GM12878 (cell line): ENCODE measurements around the gene RPL27. TPM values are rescaled to one million over a fixed set of nuclear protein-coding genes. Genes with fewer than 3 reads are reported as not detected.

Experiments
- ATAC-seq: fragments of 200-7000 bp; cut with Tn5 transposase; 3 replicates; pipeline ENCODE4 v1.9.1; 2020; ENCODE audit warnings: mild to moderate bottlenecking, moderate library complexity
- BruUV-seq: library from RNA; stranded (reverse); fragments of 400-500 nt; replicated peaks from 2 replicates; lab custom pipeline; 2021; lab: Mats Ljungman, UMichigan
- CTCF ChIA-PET: fragments of 300-600 bp; sonication (Branson Sonifier 250); formaldehyde crosslinking; extraction: SDS; loops from one replicate; lab custom pipeline; 2021; ENCODE audit warnings: inconsistent platforms; lab: Yijun Ruan, JAX
- POLR2A ChIA-PET: fragments of 350-600 bp; formaldehyde crosslinking; extraction: SDS; loops from one replicate; lab custom pipeline; 2021; ENCODE audit warnings: inconsistent platforms; lab: Charles Lee
- RAD21 ChIA-PET: fragments of 300-600 bp; sonication (Branson Sonifier 250); formaldehyde crosslinking; loops from one replicate; lab custom pipeline; 2023; ENCODE audit warnings: antibody characterized with exemption; ENCODE audit not compliant: unreplicated experiment; lab: Charles Lee
- SMC1A ChIA-PET: fragments of 300-600 bp; sonication (Branson Sonifier 250); formaldehyde crosslinking; loops from one replicate; lab custom pipeline; 2023; ENCODE audit not compliant: unreplicated experiment, uncharacterized antibody; lab: Charles Lee
- DNase-seq: peaks from one replicate; pipeline ENCODE4 v3.0.0-alpha.2; 2011; ENCODE audit warnings: low read depth, low spot score
- FAIRE-seq: peaks from 3 replicates; lab custom pipeline; 2011; peaks lifted over from hg19 to GRCh38; lab: Jason Lieb, UNC
- H2AFZ ChIP-seq: 2 replicates; pipeline ENCODE4 v1.6.0; 2011; ENCODE audit warnings: low read depth, low read length, control low read depth; ENCODE audit not compliant: control insufficient read depth
- H3K27ac ChIP-seq: 2 replicates; pipeline ENCODE4 v1.5.1; 2011; ENCODE audit warnings: control low read depth; ENCODE audit not compliant: control insufficient read depth, insufficient read depth
- H3K27me3 ChIP-seq, 2 experiments: replicated peaks in 1 of 2; 2 replicates each; pipeline versions ENCODE4 v1.6.0 to v1.6.1; 2011; ENCODE audit warnings: low read length in 1 of 2; ENCODE audit not compliant: control insufficient read depth in 2 of 2, insufficient read depth in 2 of 2
- H3K36me3 ChIP-seq, 2 experiments: 2 replicates each; pipeline ENCODE4 v1.5.1; 2011; ENCODE audit warnings: low read length in 1 of 2; ENCODE audit not compliant: control insufficient read depth in 2 of 2, insufficient read depth in 2 of 2
- H3K4me1 ChIP-seq: 2 replicates; pipeline ENCODE4 v1.6.1; 2011; ENCODE audit warnings: mild to moderate bottlenecking, low read length, moderate library complexity, mixed read lengths; ENCODE audit not compliant: control insufficient read depth, insufficient read depth
- H3K4me2 ChIP-seq: 2 replicates; pipeline ENCODE4 v1.6.0; 2011; ENCODE audit warnings: control low read depth; ENCODE audit not compliant: control insufficient read depth, insufficient read depth
- H3K4me3 ChIP-seq: fragments of 200-600 bp; sonication (generic); 2 replicates; pipeline ENCODE4 v1.5.1; 2016
- H3K79me2 ChIP-seq: 2 replicates; pipeline ENCODE4 v1.6.0; 2011; ENCODE audit warnings: low read length; ENCODE audit not compliant: control insufficient read depth, insufficient read depth
- H3K9ac ChIP-seq: 2 replicates; pipeline ENCODE4 v1.8.0; 2011; ENCODE audit warnings: low read length, control low read depth, mixed read lengths; ENCODE audit not compliant: control insufficient read depth, insufficient read depth
- H3K9me3 ChIP-seq: replicated peaks from 3 replicates; pipeline ENCODE4 v1.5.1; 2011; ENCODE audit warnings: mild to moderate bottlenecking, low read length; ENCODE audit not compliant: control insufficient read depth, insufficient read depth
- H4K20me1 ChIP-seq: 2 replicates; pipeline ENCODE4 v1.6.0; 2011; ENCODE audit not compliant: control insufficient read depth, insufficient read depth
- BHLHE40 ChIP-seq, 2 experiments: fragments of 450-650 bp in 1 of 2; IDR thresholded peaks; 2 replicates each; pipeline ENCODE4 v1.6.1; 2011 to 2017; ENCODE audit warnings: low read depth in 2 of 2, borderline replicate concordance in 1 of 2, improper control_type of control experiment in 1 of 2, low read length in 1 of 2, mild to moderate bottlenecking in 1 of 2
- NBN ChIP-seq: fragments of 450-650 bp; IDR thresholded peaks from 2 replicates; pipeline ENCODE4 v1.6.1; 2016
- USF2 ChIP-seq: IDR thresholded peaks from 2 replicates; pipeline ENCODE4 v1.6.1; 2011; ENCODE audit warnings: low read depth, low read length, improper control_type of control experiment, borderline replicate concordance
- ZBTB33 ChIP-seq: fragments of 450-650 bp; IDR thresholded peaks from 2 replicates; pipeline ENCODE4 v1.6.1; 2017; ENCODE audit warnings: mild to moderate bottlenecking
- WGBS: methylation state at CpG from one replicate; pipeline ENCODE4 v1.1.6; 2016; ENCODE audit warnings: low lambda C conversion rate; ENCODE audit not compliant: insufficient replicate concordance, insufficient coverage; ENCODE audit errors: missing lambda C conversion rate; 5-methylcytosine and 5-hydroxymethylcytosine counted together
- in situ Hi-C: fragments of 300-500 bp; cut with MboI; formaldehyde crosslinking; loops from 9 replicates; pipeline ENCODE4 v1.14.3; 2018; ENCODE audit warnings: mixed read lengths
- intact Hi-C: fragments of 100-400 bp; cut with micrococcal nuclease; formaldehyde crosslinking; loops from one replicate; pipeline ENCODE4 v1.14.2; 2022; ENCODE audit not compliant: unreplicated experiment
- polyA plus RNA-seq, 11 experiments: library from polyadenylated mRNA; depleted of rRNA in 4 of 11; unstranded in 6 of 11; stranded (reverse) in 5 of 11; fragments of >200 nt; fragmentation: Nextera tagmentation in 4 of 11; fragmentation: Illumina TruSeq in 1 of 11; extraction: Ambion mirVana in 4 of 11; extraction: Trizol in 1 of 11; gene quantifications; 1 replicate in 1 of 11; 2 replicates in 10 of 11; pipeline versions ENCODE4 v1.2.1 to v1.2.3, GENCODE V29; 2011 to 2016; ENCODE audit warnings: inconsistent platforms in 2 of 11, missing spikeins in 2 of 11, low read depth in 1 of 11
- total RNA-seq, 4 experiments: library from RNA; depleted of rRNA in 3 of 4; stranded (reverse); fragments of >200 nt in 3 of 4; fragmentation: Illumina TruSeq in 1 of 4; extraction: Trizol in 1 of 4; gene quantifications; 2 replicates each; pipeline versions ENCODE4 v1.2.1 to v1.2.3, GENCODE V29; 2013 to 2021

RPL27 gene
- total and polyA plus RNA-seq, 10 of the 15 experiments (the other 5 are each of a cell fraction or from before 2014, with no cell fraction given): 1,748 to 6,934 (median 3,779) TPM

DNA sequence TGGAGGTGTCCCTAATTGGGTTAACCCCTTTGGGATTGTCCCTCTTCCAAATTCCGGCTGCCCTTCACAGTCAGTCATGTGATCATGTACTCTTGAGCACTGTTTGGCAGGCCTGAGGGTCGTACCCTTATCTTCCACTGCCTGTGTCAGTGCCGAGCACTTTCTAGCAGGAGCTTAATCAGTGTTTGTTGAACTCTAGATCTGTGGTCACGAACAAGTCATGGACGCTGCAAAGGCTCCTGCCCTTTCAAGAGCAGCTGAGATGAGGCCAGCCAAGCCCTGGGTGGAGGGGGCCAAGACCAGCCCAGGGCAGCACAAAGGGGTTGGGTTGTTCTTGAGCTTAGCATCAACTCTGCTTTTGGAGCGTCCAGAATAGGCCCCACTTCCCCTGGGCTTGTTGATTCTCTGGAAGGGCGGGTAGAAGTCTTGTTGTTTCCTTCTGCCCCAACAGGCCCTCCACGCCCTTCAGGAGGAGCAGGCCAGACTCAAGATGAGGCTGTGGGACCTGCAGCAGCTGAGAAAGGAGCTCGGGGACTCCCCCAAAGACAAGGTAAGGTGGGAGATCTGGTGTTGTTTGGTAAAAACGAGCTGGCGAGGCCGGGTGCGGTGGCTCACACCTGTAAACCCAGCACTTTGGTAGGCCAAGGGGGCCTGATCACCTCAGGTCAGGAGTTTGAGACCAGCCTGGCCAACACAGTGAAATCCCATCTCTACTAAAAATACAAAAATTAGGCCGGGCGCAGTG is 13.7 kb downstream of the RPL27 start:
- Histone ChIP-seq H4K20me1 (no peaks in the 10 kb centered on the region), H3K79me2 (peaks cover 25% of the 10 kb centered on the region), H3K4me2 (no peak overlapping the region), H3K9ac (no peak overlapping the region), H2AFZ (no peak overlapping the region), H3K9me3 (no peaks in the 10 kb centered on the region), H3K27ac (no peak overlapping the region), H3K4me1 (peaks cover 6% of the 10 kb centered on the region), H3K4me3 (no peak overlapping the region), H3K27me3 (no peaks in the 10 kb centered on the region), H3K36me3 (peaks cover 8 to 21% of the 10 kb centered on the region in 2 experiments)
- ChIA-PET CTCF (interaction anchor here (1.7 kb wide), 2 partner anchors 12 to 14 kb away, joined by 4 to 5 read pairs; partner anchors contain the start of gene RPL27), POLR2A (interaction anchor here (0.5 to 0.7 kb wide), 2 partner anchors 11 to 13 kb away, joined by 3 to 5 read pairs; partner anchors contain the start of gene VAT1), SMC1A (no interaction called here), RAD21 (no interaction called here)
- ATAC-seq: no peak
- WGBS: 90% methylated on average over 15 of the region's 15 CpGs
- no TSS peak for BruUV-seq
- intact Hi-C loops: no loop called here
- no peak for TF ChIP-seq ZBTB33
- TF ChIP-seq USF2: no peak
- TF ChIP-seq BHLHE40 (IDR thresholded peaks at IDR 0.05; ENCODE audit: borderline replicate concordance in 1 of 2, low read depth in 2 of 2, low read length in 1 of 2): no peak
- TF ChIP-seq NBN: no peak
- no peak for FAIRE-seq
- no peak for DNase-seq
- in situ Hi-C loops: loop anchor here (5.0 kb wide), 1 partner anchor 325 kb away; no protein-coding TSS in a partner anchor
